HEK293 (cell line): ENCODE measurements around the gene EXOSC5.

Experiments
- IKZF3 ChIP-seq: fragments of 450-650 bp; IDR thresholded peaks from 2 replicates; pipeline ENCODE4 v1.5.0; 2018; ENCODE audit warnings: missing biosample characterization, mild to moderate bottlenecking, missing genetic modification characterization, moderate library complexity
- SP7 ChIP-seq: fragments of 450-650 bp; formaldehyde crosslinking; IDR thresholded peaks from 2 replicates; pipeline ENCODE4 v1.5.1; 2016; ENCODE audit warnings: missing biosample characterization, missing genetic modification characterization
- ZBTB48 ChIP-seq: fragments of 450-650 bp; formaldehyde crosslinking; IDR thresholded peaks from 2 replicates; pipeline ENCODE4 v1.5.1; 2016; ENCODE audit warnings: missing biosample characterization, missing genetic modification characterization
- ZNF248 ChIP-seq: fragments of 450-650 bp; formaldehyde crosslinking; IDR thresholded peaks from 2 replicates; pipeline ENCODE4 v1.5.1; 2017; ENCODE audit warnings: missing biosample characterization, missing genetic modification characterization
- ZNF510 ChIP-seq: fragments of 450-650 bp; formaldehyde crosslinking; IDR thresholded peaks from 2 replicates; pipeline ENCODE4 v1.5.1; 2018; ENCODE audit warnings: mild to moderate bottlenecking, missing genetic modification characterization, missing biosample characterization; ENCODE audit not compliant: insufficient replicate concordance
- ZNF544 ChIP-seq: fragments of 450-650 bp; formaldehyde crosslinking; IDR thresholded peaks from 2 replicates; pipeline ENCODE4 v1.5.0; 2017; ENCODE audit warnings: missing biosample characterization, missing genetic modification characterization
- ZNF660 ChIP-seq: fragments of 450-650 bp; IDR thresholded peaks from 2 replicates; pipeline ENCODE4 v1.5.1; 2018; ENCODE audit warnings: missing biosample characterization, mild to moderate bottlenecking, missing genetic modification characterization
- ZNF830 ChIP-seq: fragments of 450-650 bp; IDR thresholded peaks from 2 replicates; pipeline ENCODE4 v1.5.0; 2018; ENCODE audit warnings: missing biosample characterization, missing genetic modification characterization, low read depth, mild to moderate bottlenecking, moderate library complexity
- TF ChIP-seq, protein P1 (sequence below): fragments of 450-650 bp; formaldehyde crosslinking; IDR thresholded peaks from 2 replicates; pipeline ENCODE4 v1.5.1; 2016; ENCODE audit warnings: missing biosample characterization, missing genetic modification characterization
- TF ChIP-seq, protein P2 (sequence below): fragments of 450-650 bp; formaldehyde crosslinking; IDR thresholded peaks from 2 replicates; pipeline ENCODE4 v1.5.1; 2016; ENCODE audit warnings: missing biosample characterization, missing genetic modification characterization
- TF ChIP-seq, protein P3 (sequence below): fragments of 450-650 bp; formaldehyde crosslinking; IDR thresholded peaks from 2 replicates; pipeline ENCODE4 v1.5.1; 2017; ENCODE audit warnings: missing biosample characterization, missing genetic modification characterization
- TF ChIP-seq, protein P4 (sequence below): fragments of 450-650 bp; formaldehyde crosslinking; IDR thresholded peaks from 2 replicates; pipeline ENCODE4 v1.5.1; 2016; ENCODE audit warnings: missing biosample characterization, missing genetic modification characterization
- TF ChIP-seq, protein P5 (sequence below): fragments of 450-650 bp; IDR thresholded peaks from 2 replicates; pipeline ENCODE4 v1.5.1; 2018; ENCODE audit warnings: missing biosample characterization, missing genetic modification characterization
- TF ChIP-seq, protein P6 (sequence below): fragments of 450-650 bp; formaldehyde crosslinking; IDR thresholded peaks from 2 replicates; pipeline ENCODE4 v1.5.1; 2016; ENCODE audit warnings: missing biosample characterization, missing genetic modification characterization
- TF ChIP-seq, protein P7 (sequence below): IDR thresholded peaks from 2 replicates; pipeline ENCODE4 v1.6.1; 2011; ENCODE audit warnings: mild to moderate bottlenecking, low read depth, low read length, borderline replicate concordance
- TF ChIP-seq, protein P8 (sequence below): sonication (generic); formaldehyde crosslinking; IDR thresholded peaks from 2 replicates; pipeline ENCODE4 v1.8.1; 2022; ENCODE audit warnings: mild to moderate bottlenecking, moderate library complexity, missing genetic modification reagents

EXOSC5 gene

DNA sequence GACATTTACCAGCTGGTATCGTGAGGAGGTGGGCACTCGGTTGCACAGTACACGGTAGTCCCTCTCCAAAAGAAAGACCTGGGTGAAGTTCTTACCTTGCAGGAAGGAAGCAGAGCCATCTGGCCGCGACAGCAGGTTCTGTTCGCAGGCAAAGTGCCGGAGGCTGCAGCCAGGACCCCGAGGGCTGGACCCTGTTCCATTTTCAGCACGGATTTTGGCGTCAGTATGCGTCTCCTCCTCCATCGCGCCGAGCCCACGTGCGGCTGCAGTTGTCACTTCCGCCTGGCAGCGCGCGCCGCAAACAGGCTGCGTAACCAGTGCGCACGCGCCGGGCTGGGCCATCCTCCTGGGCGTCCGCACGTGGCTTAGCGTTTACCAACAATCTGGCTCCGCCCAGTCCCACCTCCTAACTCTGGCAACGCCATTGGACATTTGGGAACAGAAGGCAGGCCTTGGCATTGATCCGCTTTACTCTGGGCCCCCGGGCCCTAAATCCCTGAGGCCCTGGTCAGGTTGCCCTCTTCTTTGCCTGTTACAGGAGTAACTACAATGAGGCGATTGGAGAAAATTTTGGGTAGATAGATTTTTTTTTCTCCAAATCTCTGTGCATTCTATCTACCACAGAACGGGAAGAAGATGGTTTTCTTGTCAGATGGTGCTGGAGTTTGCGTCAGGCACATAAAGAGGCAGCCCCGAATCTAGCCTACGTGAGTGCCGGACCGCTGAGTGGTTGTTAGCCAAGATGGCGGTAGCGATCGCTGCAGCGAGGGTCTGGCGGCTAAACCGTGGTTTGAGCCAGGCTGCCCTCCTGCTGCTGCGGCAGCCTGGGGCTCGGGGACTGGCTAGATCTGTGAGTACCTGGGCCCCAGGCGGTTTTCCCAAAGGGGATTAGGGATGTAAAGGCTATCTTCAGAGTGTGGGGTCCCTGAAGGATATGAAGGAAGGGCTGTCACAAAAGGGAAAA is at the start of gene EXOSC5, which contains the start of gene BCKDHA (continued):
- TF ChIP-seq ZNF830 (tag by site-specific recombination) (no peak), IKZF3 (tag by site-specific recombination) (peak; percentile 70; the same call in 1 of the 2 replicates), ZNF660 (tag by site-specific recombination) (peak; percentile 96), ZBTB48 (tag by site-specific recombination) (peak; percentile 68), ZNF248 (no peak), ZNF510 (tag by site-specific recombination) (no peak), SP7 (peak; percentile 87), ZNF544 (no peak)
- TF ChIP-seq, protein P1, sequence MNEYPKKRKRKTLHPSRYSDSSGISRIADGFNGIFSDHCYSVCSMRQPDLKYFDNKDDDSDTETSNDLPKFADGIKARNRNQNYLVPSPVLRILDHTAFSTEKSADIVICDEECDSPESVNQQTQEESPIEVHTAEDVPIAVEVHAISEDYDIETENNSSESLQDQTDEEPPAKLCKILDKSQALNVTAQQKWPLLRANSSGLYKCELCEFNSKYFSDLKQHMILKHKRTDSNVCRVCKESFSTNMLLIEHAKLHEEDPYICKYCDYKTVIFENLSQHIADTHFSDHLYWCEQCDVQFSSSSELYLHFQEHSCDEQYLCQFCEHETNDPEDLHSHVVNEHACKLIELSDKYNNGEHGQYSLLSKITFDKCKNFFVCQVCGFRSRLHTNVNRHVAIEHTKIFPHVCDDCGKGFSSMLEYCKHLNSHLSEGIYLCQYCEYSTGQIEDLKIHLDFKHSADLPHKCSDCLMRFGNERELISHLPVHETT (tag by site-specific recombination), result peak; percentile 89
- TF ChIP-seq, protein P2, sequence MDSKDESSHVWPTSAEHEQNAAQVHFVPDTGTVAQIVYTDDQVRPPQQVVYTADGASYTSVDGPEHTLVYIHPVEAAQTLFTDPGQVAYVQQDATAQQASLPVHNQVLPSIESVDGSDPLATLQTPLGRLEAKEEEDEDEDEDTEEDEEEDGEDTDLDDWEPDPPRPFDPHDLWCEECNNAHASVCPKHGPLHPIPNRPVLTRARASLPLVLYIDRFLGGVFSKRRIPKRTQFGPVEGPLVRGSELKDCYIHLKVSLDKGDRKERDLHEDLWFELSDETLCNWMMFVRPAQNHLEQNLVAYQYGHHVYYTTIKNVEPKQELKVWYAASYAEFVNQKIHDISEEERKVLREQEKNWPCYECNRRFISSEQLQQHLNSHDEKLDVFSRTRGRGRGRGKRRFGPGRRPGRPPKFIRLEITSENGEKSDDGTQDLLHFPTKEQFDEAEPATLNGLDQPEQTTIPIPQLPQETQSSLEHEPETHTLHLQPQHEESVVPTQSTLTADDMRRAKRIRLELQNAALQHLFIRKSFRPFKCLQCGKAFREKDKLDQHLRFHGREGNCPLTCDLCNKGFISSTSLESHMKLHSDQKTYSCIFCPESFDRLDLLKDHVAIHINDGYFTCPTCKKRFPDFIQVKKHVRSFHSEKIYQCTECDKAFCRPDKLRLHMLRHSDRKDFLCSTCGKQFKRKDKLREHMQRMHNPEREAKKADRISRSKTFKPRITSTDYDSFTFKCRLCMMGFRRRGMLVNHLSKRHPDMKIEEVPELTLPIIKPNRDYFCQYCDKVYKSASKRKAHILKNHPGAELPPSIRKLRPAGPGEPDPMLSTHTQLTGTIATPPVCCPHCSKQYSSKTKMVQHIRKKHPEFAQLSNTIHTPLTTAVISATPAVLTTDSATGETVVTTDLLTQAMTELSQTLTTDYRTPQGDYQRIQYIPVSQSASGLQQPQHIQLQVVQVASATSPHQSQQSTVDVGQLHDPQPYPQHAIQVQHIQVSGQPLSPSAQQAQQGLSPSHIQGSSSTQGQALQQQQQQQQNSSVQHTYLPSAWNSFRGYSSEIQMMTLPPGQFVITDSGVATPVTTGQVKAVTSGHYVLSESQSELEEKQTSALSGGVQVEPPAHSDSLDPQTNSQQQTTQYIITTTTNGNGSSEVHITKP, result peak; percentile 51
- TF ChIP-seq, protein P3, sequence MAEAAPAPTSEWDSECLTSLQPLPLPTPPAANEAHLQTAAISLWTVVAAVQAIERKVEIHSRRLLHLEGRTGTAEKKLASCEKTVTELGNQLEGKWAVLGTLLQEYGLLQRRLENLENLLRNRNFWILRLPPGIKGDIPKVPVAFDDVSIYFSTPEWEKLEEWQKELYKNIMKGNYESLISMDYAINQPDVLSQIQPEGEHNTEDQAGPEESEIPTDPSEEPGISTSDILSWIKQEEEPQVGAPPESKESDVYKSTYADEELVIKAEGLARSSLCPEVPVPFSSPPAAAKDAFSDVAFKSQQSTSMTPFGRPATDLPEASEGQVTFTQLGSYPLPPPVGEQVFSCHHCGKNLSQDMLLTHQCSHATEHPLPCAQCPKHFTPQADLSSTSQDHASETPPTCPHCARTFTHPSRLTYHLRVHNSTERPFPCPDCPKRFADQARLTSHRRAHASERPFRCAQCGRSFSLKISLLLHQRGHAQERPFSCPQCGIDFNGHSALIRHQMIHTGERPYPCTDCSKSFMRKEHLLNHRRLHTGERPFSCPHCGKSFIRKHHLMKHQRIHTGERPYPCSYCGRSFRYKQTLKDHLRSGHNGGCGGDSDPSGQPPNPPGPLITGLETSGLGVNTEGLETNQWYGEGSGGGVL, result no peak
- TF ChIP-seq, protein P4, sequence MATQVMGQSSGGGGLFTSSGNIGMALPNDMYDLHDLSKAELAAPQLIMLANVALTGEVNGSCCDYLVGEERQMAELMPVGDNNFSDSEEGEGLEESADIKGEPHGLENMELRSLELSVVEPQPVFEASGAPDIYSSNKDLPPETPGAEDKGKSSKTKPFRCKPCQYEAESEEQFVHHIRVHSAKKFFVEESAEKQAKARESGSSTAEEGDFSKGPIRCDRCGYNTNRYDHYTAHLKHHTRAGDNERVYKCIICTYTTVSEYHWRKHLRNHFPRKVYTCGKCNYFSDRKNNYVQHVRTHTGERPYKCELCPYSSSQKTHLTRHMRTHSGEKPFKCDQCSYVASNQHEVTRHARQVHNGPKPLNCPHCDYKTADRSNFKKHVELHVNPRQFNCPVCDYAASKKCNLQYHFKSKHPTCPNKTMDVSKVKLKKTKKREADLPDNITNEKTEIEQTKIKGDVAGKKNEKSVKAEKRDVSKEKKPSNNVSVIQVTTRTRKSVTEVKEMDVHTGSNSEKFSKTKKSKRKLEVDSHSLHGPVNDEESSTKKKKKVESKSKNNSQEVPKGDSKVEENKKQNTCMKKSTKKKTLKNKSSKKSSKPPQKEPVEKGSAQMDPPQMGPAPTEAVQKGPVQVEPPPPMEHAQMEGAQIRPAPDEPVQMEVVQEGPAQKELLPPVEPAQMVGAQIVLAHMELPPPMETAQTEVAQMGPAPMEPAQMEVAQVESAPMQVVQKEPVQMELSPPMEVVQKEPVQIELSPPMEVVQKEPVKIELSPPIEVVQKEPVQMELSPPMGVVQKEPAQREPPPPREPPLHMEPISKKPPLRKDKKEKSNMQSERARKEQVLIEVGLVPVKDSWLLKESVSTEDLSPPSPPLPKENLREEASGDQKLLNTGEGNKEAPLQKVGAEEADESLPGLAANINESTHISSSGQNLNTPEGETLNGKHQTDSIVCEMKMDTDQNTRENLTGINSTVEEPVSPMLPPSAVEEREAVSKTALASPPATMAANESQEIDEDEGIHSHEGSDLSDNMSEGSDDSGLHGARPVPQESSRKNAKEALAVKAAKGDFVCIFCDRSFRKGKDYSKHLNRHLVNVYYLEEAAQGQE (tag by site-specific recombination), result no peak
- TF ChIP-seq, protein P5, sequence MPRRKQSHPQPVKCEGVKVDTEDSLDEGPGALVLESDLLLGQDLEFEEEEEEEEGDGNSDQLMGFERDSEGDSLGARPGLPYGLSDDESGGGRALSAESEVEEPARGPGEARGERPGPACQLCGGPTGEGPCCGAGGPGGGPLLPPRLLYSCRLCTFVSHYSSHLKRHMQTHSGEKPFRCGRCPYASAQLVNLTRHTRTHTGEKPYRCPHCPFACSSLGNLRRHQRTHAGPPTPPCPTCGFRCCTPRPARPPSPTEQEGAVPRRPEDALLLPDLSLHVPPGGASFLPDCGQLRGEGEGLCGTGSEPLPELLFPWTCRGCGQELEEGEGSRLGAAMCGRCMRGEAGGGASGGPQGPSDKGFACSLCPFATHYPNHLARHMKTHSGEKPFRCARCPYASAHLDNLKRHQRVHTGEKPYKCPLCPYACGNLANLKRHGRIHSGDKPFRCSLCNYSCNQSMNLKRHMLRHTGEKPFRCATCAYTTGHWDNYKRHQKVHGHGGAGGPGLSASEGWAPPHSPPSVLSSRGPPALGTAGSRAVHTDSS (tag by site-specific recombination), result 0 out of 2 replicates have a peak, but pooled peaks have one; percentile 11
- TF ChIP-seq, protein P6, sequence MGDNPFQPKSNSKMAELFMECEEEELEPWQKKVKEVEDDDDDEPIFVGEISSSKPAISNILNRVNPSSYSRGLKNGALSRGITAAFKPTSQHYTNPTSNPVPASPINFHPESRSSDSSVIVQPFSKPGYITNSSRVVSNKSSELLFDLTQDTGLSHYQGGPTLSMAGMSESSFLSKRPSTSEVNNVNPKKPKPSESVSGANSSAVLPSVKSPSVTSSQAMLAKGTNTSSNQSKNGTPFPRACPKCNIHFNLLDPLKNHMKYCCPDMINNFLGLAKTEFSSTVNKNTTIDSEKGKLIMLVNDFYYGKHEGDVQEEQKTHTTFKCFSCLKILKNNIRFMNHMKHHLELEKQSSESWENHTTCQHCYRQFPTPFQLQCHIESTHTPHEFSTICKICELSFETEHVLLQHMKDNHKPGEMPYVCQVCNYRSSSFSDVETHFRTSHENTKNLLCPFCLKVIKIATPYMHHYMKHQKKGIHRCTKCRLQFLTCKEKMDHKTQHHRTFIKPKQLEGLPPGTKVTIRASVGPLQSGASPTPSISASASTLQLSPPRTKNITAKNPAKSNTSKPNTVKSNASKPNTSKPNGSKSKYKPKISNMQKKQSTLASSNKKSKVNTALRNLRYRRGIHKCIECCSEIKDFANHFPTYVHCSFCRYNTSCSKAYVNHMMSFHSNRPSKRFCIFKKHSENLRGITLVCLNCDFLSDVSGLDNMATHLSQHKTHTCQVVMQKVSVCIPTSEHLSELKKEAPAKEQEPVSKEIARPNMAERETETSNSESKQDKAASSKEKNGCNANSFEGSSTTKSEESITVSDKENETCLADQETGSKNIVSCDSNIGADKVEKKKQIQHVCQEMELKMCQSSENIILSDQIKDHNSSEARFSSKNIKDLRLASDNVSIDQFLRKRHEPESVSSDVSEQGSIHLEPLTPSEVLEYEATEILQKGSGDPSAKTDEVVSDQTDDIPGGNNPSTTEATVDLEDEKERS (tag by site-specific recombination), result 0 out of 2 replicates have a peak, but pooled peaks have one; percentile 22
- TF ChIP-seq, protein P7, sequence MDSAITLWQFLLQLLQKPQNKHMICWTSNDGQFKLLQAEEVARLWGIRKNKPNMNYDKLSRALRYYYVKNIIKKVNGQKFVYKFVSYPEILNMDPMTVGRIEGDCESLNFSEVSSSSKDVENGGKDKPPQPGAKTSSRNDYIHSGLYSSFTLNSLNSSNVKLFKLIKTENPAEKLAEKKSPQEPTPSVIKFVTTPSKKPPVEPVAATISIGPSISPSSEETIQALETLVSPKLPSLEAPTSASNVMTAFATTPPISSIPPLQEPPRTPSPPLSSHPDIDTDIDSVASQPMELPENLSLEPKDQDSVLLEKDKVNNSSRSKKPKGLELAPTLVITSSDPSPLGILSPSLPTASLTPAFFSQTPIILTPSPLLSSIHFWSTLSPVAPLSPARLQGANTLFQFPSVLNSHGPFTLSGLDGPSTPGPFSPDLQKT, result no peak
- TF ChIP-seq, protein P8, sequence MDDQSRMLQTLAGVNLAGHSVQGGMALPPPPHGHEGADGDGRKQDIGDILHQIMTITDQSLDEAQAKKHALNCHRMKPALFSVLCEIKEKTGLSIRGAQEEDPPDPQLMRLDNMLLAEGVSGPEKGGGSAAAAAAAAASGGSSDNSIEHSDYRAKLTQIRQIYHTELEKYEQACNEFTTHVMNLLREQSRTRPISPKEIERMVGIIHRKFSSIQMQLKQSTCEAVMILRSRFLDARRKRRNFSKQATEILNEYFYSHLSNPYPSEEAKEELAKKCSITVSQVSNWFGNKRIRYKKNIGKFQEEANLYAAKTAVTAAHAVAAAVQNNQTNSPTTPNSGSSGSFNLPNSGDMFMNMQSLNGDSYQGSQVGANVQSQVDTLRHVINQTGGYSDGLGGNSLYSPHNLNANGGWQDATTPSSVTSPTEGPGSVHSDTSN (CRISPR knock-in tag), result no peak
